Neural progenitor cell (in vitro differentiated cells): ENCODE measurements around the gene UROD.

Experiments
- EZH2phosphoT487 ChIP-seq: fragments of 200-600 bp; sonication (generic); IDR thresholded peaks from 2 replicates; pipeline ENCODE4 v1.6.1; 2017; ENCODE audit warnings: antibody characterized with exemption
- TF ChIP-seq, protein P1 (sequence below): fragments of 200-600 bp; sonication (generic); IDR thresholded peaks from 2 replicates; pipeline ENCODE4 v1.5.1; 2017; ENCODE audit warnings: antibody characterized with exemption, mild to moderate bottlenecking

DNA sequence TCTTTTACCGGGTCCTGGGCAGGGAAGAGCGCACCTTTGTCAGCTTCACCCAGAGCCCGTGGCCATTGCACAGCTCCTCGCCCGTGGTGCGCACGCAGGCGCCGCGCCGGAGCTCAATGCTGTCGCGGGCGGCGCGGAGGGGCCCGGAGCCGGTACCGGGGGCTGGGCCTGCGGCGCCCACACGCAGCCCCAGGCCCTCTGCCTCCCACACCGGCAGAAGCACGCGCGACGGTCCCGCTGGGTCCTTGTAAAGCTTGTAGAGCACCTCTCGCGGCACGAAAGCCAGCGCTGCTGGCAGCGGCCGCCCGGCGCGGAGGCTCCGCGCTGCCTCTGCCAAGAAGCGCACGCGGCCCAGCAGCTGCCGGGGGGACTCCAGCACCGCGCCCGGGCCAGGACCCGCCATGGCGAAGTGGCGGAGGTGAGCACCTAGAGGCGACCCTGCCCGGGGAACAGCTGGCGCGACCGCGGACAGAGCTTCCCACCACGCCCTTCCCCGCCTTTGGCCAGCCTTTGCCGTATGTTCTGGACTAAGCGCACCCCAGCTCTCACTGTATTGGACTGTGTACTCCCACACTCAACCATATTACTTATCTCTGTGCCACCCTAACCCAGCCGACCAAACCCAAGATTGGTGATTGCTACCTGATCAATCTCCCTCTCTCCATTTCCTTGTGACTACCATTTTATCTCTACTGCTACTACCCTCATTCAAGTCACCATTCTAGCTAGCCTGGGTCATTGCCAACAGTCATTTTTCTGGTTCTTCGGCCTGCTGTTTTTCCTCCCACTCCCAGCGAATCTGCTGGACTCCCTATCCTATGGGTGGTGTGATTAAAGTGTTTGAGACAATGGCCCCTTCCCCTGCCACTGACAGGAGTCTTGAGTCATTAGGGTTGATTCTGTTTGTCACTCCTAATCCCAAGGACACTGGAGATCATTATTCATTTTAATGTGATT is 921 bp upstream of the UROD start, which contains the start of gene HECTD3:
- TF ChIP-seq, protein P1, sequence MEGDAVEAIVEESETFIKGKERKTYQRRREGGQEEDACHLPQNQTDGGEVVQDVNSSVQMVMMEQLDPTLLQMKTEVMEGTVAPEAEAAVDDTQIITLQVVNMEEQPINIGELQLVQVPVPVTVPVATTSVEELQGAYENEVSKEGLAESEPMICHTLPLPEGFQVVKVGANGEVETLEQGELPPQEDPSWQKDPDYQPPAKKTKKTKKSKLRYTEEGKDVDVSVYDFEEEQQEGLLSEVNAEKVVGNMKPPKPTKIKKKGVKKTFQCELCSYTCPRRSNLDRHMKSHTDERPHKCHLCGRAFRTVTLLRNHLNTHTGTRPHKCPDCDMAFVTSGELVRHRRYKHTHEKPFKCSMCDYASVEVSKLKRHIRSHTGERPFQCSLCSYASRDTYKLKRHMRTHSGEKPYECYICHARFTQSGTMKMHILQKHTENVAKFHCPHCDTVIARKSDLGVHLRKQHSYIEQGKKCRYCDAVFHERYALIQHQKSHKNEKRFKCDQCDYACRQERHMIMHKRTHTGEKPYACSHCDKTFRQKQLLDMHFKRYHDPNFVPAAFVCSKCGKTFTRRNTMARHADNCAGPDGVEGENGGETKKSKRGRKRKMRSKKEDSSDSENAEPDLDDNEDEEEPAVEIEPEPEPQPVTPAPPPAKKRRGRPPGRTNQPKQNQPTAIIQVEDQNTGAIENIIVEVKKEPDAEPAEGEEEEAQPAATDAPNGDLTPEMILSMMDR: no peak
- TF ChIP-seq EZH2phosphoT487: no peak
